SK-N-SH (cell line): Measurements from ENCODE around the gene SDK1. TPM values are rescaled to one million over a fixed set of nuclear protein-coding genes. Genes with fewer than 3 reads are reported as not detected.
"Not testable (repeated sequence)": the region's sequence is repeated elsewhere in the genome, so short reads cannot be mapped to it uniquely, and the experiment has no call there.

Source experiments
- CTCF ChIA-PET: fragments of 300-600, 350-600 bp; formaldehyde crosslinking; extraction: SDS; loops from one replicate; lab custom pipeline; 2021; lab: Yijun Ruan, JAX
- POLR2A ChIA-PET: fragments of 350-600 bp; sonication (Branson Sonifier 250); formaldehyde crosslinking; extraction: SDS; loops from one replicate; lab custom pipeline; 2020; ENCODE audit warnings: antibody characterized with exemption, inconsistent platforms; lab: Yijun Ruan, JAX
- DNase-seq: peaks from one replicate; pipeline ENCODE4 v3.0.0; 2012
- H2AFZ ChIP-seq: fragments of 200-600 bp; sonication (generic); 2 replicates; pipeline ENCODE4 v1.8.1; 2016; ENCODE audit warnings: antibody characterized with exemption, mild to moderate bottlenecking, low read depth
- H3F3A ChIP-seq: fragments of 200-600 bp; sonication (generic); replicated peaks from 2 replicates; pipeline ENCODE3; 2016; ENCODE audit warnings: antibody characterized with exemption, mild to moderate bottlenecking; ENCODE audit not compliant: insufficient read depth
- H3K27ac ChIP-seq, 2 experiments: fragments of 200-500 bp in 1 of 2; fragments of 200-600 bp in 1 of 2; sonication (Bioruptor generic) in 1 of 2; sonication (generic), shearing (Covaris generic) in 1 of 2; 2 replicates each; pipeline versions ENCODE4 v1.5.1 to v1.6.1; 2014 to 2016; ENCODE audit warnings: low read depth in 2 of 2, inconsistent platforms in 1 of 2, low read length in 1 of 2, mild to moderate bottlenecking in 1 of 2, mixed read lengths in 1 of 2
- H3K27me3 ChIP-seq: fragments of 200-600 bp; sonication (generic), shearing (Covaris generic); 2 replicates; pipeline ENCODE4 v1.6.1; 2016; ENCODE audit warnings: mixed run types; ENCODE audit not compliant: insufficient read depth
- H3K36me3 ChIP-seq, 2 experiments: fragments of 200-500 bp in 1 of 2; fragments of 200-600 bp in 1 of 2; sonication (Bioruptor generic) in 1 of 2; sonication (generic) in 1 of 2; replicated peaks in 1 of 2; 2 replicates each; pipeline versions ENCODE3 to v1.5.1; 2014 to 2016; ENCODE audit warnings: low read length in 1 of 2, mild to moderate bottlenecking in 1 of 2; ENCODE audit not compliant: insufficient read depth in 2 of 2, control insufficient read depth in 1 of 2
- H3K4me1 ChIP-seq, 2 experiments: fragments of 200-500 bp in 1 of 2; fragments of 200-600 bp in 1 of 2; sonication (Bioruptor generic) in 1 of 2; sonication (generic), shearing (Covaris generic) in 1 of 2; 2 replicates each; pipeline versions ENCODE4 v1.5.1 to v1.6.1; 2014 to 2016; ENCODE audit warnings: low read depth in 1 of 2, low read length in 1 of 2, mixed run types in 1 of 2; ENCODE audit not compliant: insufficient read depth in 2 of 2, control insufficient read depth in 1 of 2
- H3K4me2 ChIP-seq: fragments of 200-600 bp; sonication (generic), shearing (Covaris generic); 2 replicates; pipeline ENCODE4 v1.6.1; 2017; ENCODE audit warnings: mixed run types
- H3K4me3 ChIP-seq, 2 experiments: fragments of 200-500 bp in 1 of 2; fragments of 200-600 bp in 1 of 2; sonication (Bioruptor generic) in 1 of 2; sonication (generic), shearing (Covaris generic) in 1 of 2; 2 replicates each; pipeline versions ENCODE4 v1.5.1 to v1.8.1; 2014 to 2016; ENCODE audit warnings: low read depth in 2 of 2, inconsistent platforms in 1 of 2, low read length in 1 of 2, mild to moderate bottlenecking in 1 of 2, mixed read lengths in 1 of 2, moderate library complexity in 1 of 2
- H3K79me2 ChIP-seq: fragments of 200-600 bp; sonication (generic); 2 replicates; pipeline ENCODE4 v1.8.1; 2017; ENCODE audit warnings: mild to moderate bottlenecking; ENCODE audit not compliant: insufficient read depth
- H3K9ac ChIP-seq: fragments of 200-600 bp; sonication (generic); 2 replicates; pipeline ENCODE4 v1.6.1; 2017; ENCODE audit warnings: mixed run types
- H3K9me2 ChIP-seq: fragments of 200-600 bp; sonication (generic); 2 replicates; pipeline ENCODE4 v1.6.1; 2017; ENCODE audit warnings: mixed run types
- H3K9me3 ChIP-seq: fragments of 200-600 bp; sonication (generic); 2 replicates; pipeline ENCODE4 v1.6.1; 2017; ENCODE audit warnings: mixed run types, mild to moderate bottlenecking, moderate library complexity
- H4K20me1 ChIP-seq: fragments of 200-600 bp; sonication (generic); 2 replicates; pipeline ENCODE4 v1.6.1; 2017; ENCODE audit warnings: mild to moderate bottlenecking, mixed run types; ENCODE audit not compliant: insufficient read depth
- EP300 ChIP-seq, 2 experiments: IDR thresholded peaks; 2 replicates each; pipeline versions ENCODE4 v1.4.0 to v1.6.1; 2012; ENCODE audit warnings: borderline replicate concordance in 1 of 2, low read depth in 1 of 2, low read length in 1 of 2
- FOXJ3 ChIP-seq: sonication (generic); formaldehyde crosslinking; IDR thresholded peaks from 2 replicates; pipeline ENCODE4 v1.5.1; 2020; ENCODE audit warnings: mild to moderate bottlenecking, missing genetic modification reagents
- GATA2 ChIP-seq: sonication (generic); formaldehyde crosslinking; IDR thresholded peaks from 2 replicates; pipeline ENCODE4 v1.5.0; 2020; ENCODE audit warnings: mild to moderate bottlenecking, missing genetic modification reagents
- NRF1 ChIP-seq: IDR thresholded peaks from 2 replicates; pipeline ENCODE4 v1.6.1; 2012; ENCODE audit warnings: low read depth, mild to moderate bottlenecking, low read length
- RCOR1 ChIP-seq: fragments of 150-350 bp; IDR thresholded peaks from 2 replicates; pipeline ENCODE4 v1.6.1; 2017; ENCODE audit warnings: antibody characterized with exemption, low read length
- RXRA ChIP-seq: IDR thresholded peaks from 2 replicates; pipeline ENCODE4 v1.4.0; 2012; ENCODE audit warnings: low read depth, mild to moderate bottlenecking, borderline replicate concordance
- TCF12 ChIP-seq: IDR thresholded peaks from 2 replicates; pipeline ENCODE4 v1.4.0; 2012
- YY1 ChIP-seq: IDR thresholded peaks from 2 replicates; pipeline ENCODE4 v1.4.0; 2012; ENCODE audit warnings: low read depth, mild to moderate bottlenecking
- WGBS: methylation state at CpG from one replicate; pipeline ENCODE4 v1.1.6; 2017; ENCODE audit warnings: low lambda C conversion rate; 5-methylcytosine and 5-hydroxymethylcytosine counted together
- polyA plus RNA-seq, 3 experiments: library from polyadenylated mRNA; depleted of rRNA; stranded (reverse); fragments of >200 nt; gene quantifications; 2 replicates each; pipeline ENCODE4 v1.2.3, GENCODE V29; 2012

Gene SDK1
- polyA plus RNA-seq, 1 of the 3 experiments (the other 2 are of a cell fraction) = 1.2 TPM

DNA sequence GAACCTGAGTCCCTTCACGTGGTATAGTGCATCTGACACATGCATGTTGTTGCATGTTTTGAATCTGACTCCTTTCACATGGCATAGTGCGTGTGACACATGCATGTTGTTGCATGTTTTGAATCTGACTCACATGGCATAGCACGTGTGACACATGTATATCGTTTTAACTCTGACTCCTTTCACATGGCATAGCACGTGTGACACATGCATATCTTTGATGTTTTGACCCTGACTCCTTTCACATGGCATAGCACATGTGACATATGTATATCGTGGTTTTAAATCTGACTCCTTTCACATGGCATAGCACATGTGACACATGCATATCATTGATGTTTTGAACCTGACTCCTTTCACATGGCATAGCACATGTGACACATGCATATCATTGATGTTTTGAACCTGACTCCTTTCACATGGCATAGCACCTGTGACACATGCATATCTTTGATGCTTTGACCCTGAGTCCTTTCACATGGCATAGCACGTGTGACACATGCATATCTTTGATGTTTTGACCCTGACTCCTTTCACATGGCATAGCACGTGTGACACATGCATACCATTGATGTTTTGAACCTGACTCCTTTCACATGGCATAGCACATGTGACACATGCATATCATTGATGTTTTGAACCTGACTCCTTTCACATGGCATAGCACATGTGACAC lies 454.9 kb downstream of the SDK1 start:
- CTCF ChIA-PET, H3K27ac ChIP-seq, H3K4me2 ChIP-seq: not testable (repeated sequence)

DNA sequence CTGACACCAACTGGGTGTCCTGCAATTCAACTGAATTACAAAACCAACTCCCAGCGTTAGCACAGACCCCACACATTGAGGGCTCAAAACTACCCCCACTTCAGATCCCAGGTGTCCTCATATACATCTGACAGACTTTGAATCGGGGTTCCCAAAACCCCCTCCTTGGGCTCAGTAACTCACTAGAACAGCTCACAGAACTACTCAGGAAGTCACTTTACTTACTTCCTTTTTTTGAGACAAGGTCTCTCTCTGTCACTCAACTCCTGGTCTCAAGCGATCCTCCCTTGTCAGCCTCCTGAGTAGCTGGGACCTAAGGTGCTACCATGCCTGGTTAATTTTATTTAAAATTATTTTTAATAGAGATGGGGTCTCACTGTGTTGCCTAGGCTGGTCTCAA lies 456.0 kb downstream of the SDK1 start:
- no peak for DNase-seq
- Histone ChIP-seq H3K9me2 (no peaks in the 10 kb centered on the region), H2AFZ (no peak overlapping the region), H3K4me1 (peaks cover 0 to 28% of the 10 kb centered on the region in 2 experiments; a peak in 2 of 4 replicates), H3K9ac (no peak overlapping the region), H3F3A (no peaks in the 10 kb centered on the region), H3K9me3 (no peaks in the 10 kb centered on the region), H3K36me3 (no peaks in the 10 kb centered on the region), H3K79me2 (no peaks in the 10 kb centered on the region), H3K4me3 (no peak overlapping the region), H3K27me3 (no peaks in the 10 kb centered on the region), H3K27ac (no peak overlapping the region), H4K20me1 (no peaks in the 10 kb centered on the region), H3K4me2 (no peak overlapping the region)
- CTCF ChIA-PET = interaction anchor here (0.8 kb wide), 1 partner anchor 25 kb away, joined by 3 read pairs; no protein-coding TSS in a partner anchor
- TF ChIP-seq RXRA = no peak
- TF ChIP-seq NRF1 = no peak
- no peak for TF ChIP-seq RCOR1
- no peak for TF ChIP-seq FOXJ3 (CRISPR knock-in tag)
- POLR2A ChIA-PET = no interaction called here
- WGBS = 53% methylated on average over 3 of the region's 3 CpGs

More for the DNA sequence above, 454.9 kb downstream of the SDK1 start:
- H3K9ac ChIP-seq, H4K20me1 ChIP-seq, POLR2A ChIA-PET, H2AFZ ChIP-seq, H3K4me3 ChIP-seq, H3K36me3 ChIP-seq, H3K27me3 ChIP-seq, H3K9me2 ChIP-seq, H3K9me3 ChIP-seq, H3F3A ChIP-seq, DNase-seq, H3K79me2 ChIP-seq: not testable (repeated sequence)
- WGBS = 58% methylated on average over 8 of the region's 8 CpGs
- H3K4me1 ChIP-seq = peaks cover 0 to 23% of the 10 kb centered on the region in 2 experiments; a peak in 2 of 4 replicates

DNA sequence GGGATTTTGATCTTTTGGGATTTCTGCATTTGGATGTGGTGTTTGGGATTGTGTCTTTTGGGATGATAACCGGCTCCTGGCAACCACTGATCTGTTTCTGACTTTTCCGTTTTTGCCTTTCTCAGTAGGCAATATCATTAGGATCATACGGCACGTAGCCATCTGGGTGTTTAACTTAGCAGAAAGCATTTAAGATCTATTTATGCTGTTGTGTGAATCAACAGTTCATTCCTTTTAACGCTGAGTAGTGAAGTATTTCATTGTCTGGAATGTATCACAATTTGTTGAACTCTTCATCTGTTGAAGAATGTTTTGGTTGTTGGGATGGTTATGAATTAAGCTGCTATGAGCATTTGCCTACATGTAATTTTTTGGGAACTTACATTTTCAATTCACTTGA lies 459.6 kb downstream of the SDK1 start:
- Histone ChIP-seq H3K9me3 (no peaks in the 10 kb centered on the region), H3K27ac (no peak overlapping the region), H3K36me3 (no peaks in the 10 kb centered on the region), H3K9me2 (no peaks in the 10 kb centered on the region), H3K79me2 (no peaks in the 10 kb centered on the region), H3F3A (no peaks in the 10 kb centered on the region), H2AFZ (no peak overlapping the region), H3K9ac (no peak overlapping the region), H3K4me2 (no peak overlapping the region; the same call in 1 of the 2 replicates), H3K4me3 (no peak overlapping the region), H3K4me1 (peaks cover 0 to 11% of the 10 kb centered on the region in 2 experiments; a peak in 2 of 4 replicates), H4K20me1 (no peaks in the 10 kb centered on the region), H3K27me3 (no peaks in the 10 kb centered on the region)
- ChIA-PET CTCF (interaction anchor here (0.6 kb wide), 1 partner anchor 701 kb away, joined by 3 read pairs; no protein-coding TSS in a partner anchor), POLR2A (no interaction called here)
- no peak for TF ChIP-seq YY1
- TF ChIP-seq EP300 (IDR thresholded peaks at IDR 0.05; ENCODE audit: borderline replicate concordance in 1 of 2, low read depth in 1 of 2, low read length in 1 of 2) = no peak
- no peak for TF ChIP-seq TCF12
- no peak for TF ChIP-seq GATA2
- 70% methylated on average over 5 of the region's 5 CpGs for WGBS
- no peak for DNase-seq
